KMS-11 (cell line): ENCODE data around the gene SGTA.
"Not testable (repeated sequence)": the region's sequence is repeated elsewhere in the genome, so short reads cannot be mapped to it uniquely, and the experiment has no call there.

Experiments
- H2AFZ ChIP-seq: fragments of 200-600 bp; sonication (generic); 2 replicates; pipeline ENCODE4 v1.6.1; 2016; ENCODE audit warnings: antibody characterized with exemption, mixed run types, low read depth
- H3K27ac ChIP-seq: fragments of 200-600 bp; sonication (generic); 2 replicates; pipeline ENCODE4 v1.6.1; 2016; ENCODE audit warnings: mild to moderate bottlenecking, mixed run types
- H3K27me3 ChIP-seq: fragments of 200-600 bp; sonication (generic); 2 replicates; pipeline ENCODE4 v1.6.1; 2017; ENCODE audit warnings: mild to moderate bottlenecking, low read depth, mixed run types, moderate library complexity; ENCODE audit not compliant: insufficient read depth
- H3K36me3 ChIP-seq: fragments of 200-600 bp; sonication (generic); 2 replicates; pipeline ENCODE4 v1.6.1; 2017; ENCODE audit warnings: mild to moderate bottlenecking, mixed run types; ENCODE audit not compliant: insufficient read depth
- H3K4me1 ChIP-seq: fragments of 200-600 bp; sonication (generic); 2 replicates; pipeline ENCODE4 v1.6.1; 2016; ENCODE audit warnings: mild to moderate bottlenecking, low read depth, mixed run types; ENCODE audit not compliant: poor library complexity, severe bottlenecking
- H3K4me2 ChIP-seq: fragments of 200-600 bp; sonication (generic); 2 replicates; pipeline ENCODE4 v1.7.0; 2016; ENCODE audit warnings: mild to moderate bottlenecking, mixed run types
- H3K4me3 ChIP-seq: fragments of 200-600 bp; sonication (generic); IDR thresholded peaks from 2 replicates; pipeline ENCODE4 v1.6.1; 2017; ENCODE audit warnings: low read depth, low read length, mixed read lengths; ENCODE audit not compliant: insufficient read depth
- H3K79me2 ChIP-seq: fragments of 200-600 bp; sonication (generic); 2 replicates; pipeline ENCODE4 v1.6.1; 2016; ENCODE audit warnings: low read depth, mixed run types; ENCODE audit not compliant: insufficient read depth
- H3K9ac ChIP-seq: fragments of 200-600 bp; sonication (generic); 2 replicates; pipeline ENCODE4 v1.6.1; 2016; ENCODE audit warnings: mild to moderate bottlenecking, mixed run types
- H4K20me1 ChIP-seq: fragments of 200-600 bp; sonication (generic); 2 replicates; pipeline ENCODE4 v1.6.1; 2016; ENCODE audit warnings: mild to moderate bottlenecking, mixed run types; ENCODE audit not compliant: insufficient read depth
- CTCF ChIP-seq: fragments of 200-600 bp; sonication (generic); conservative IDR thresholded peaks from 2 replicates; pipeline ENCODE4 v1.6.1; 2017; ENCODE audit warnings: low read depth, mild to moderate bottlenecking, antibody characterized with exemption, low read length, moderate library complexity, mixed read lengths

SGTA gene

GRCh38 chr19:2823646-2824045 lies 40.6 kb upstream of the SGTA start:
- H3K27me3 ChIP-seq: no peaks in the 10 kb centered on the region
- no peak overlapping the region for H2AFZ ChIP-seq
- H3K27ac ChIP-seq: no peak overlapping the region
- no peak overlapping the region for H3K4me3 ChIP-seq
- no peak overlapping the region for H3K9ac ChIP-seq
- no peaks in the 10 kb centered on the region for H3K79me2 ChIP-seq
- H3K4me2 ChIP-seq: no peak overlapping the region
- H3K36me3 ChIP-seq: no peaks in the 10 kb centered on the region
- peaks cover 3% of the 10 kb centered on the region for H3K4me1 ChIP-seq
- H4K20me1 ChIP-seq: no peaks in the 10 kb centered on the region
- TF ChIP-seq CTCF: no peak

- no peak overlapping the region for H2AFZ ChIP-seq
Observed at GRCh38 chr19:2822846-2823245, 39.8 kb upstream of the SGTA start.

GRCh38 chr19:2820112-2820702 lies 37.1 kb upstream of the SGTA start:
- H3K36me3 ChIP-seq: no peaks in the 10 kb centered on the region
- H3K79me2 ChIP-seq: no peaks in the 10 kb centered on the region
- peaks cover 3% of the 10 kb centered on the region for H3K4me1 ChIP-seq
- H4K20me1 ChIP-seq: no peaks in the 10 kb centered on the region
- H3K4me2 ChIP-seq: peak overlapping the region; percentile 71
- H3K4me3 ChIP-seq: no peak overlapping the region
- no peak for TF ChIP-seq CTCF
- H3K27me3 ChIP-seq: no peaks in the 10 kb centered on the region
- H2AFZ ChIP-seq: peak overlapping the region; percentile 67
- no peak overlapping the region for H3K27ac ChIP-seq
- H3K9ac ChIP-seq: peak overlapping the region; percentile 15; the same call in 1 of the 2 replicates

More at GRCh38 chr19:2822846-2823245, 39.8 kb upstream of the SGTA start:
- Histone ChIP-seq H3K4me2 (no peak overlapping the region), H3K9ac (no peak overlapping the region), H3K4me3 (no peak overlapping the region), H3K27me3 (no peaks in the 10 kb centered on the region), H4K20me1 (no peaks in the 10 kb centered on the region), H3K79me2 (no peaks in the 10 kb centered on the region), H3K36me3 (no peaks in the 10 kb centered on the region), H3K27ac (no peak overlapping the region), H3K4me1 (peaks cover 3% of the 10 kb centered on the region)
- TF ChIP-seq CTCF: no peak

- H4K20me1 ChIP-seq: no peaks in the 10 kb centered on the region
- H3K4me1 ChIP-seq: peaks cover 3% of the 10 kb centered on the region
- H3K36me3 ChIP-seq: no peaks in the 10 kb centered on the region
- peak within 1 kb of the TSS; percentile 71 for H3K4me2 ChIP-seq
- peak within 1 kb of the TSS; percentile 15; the same call in 1 of the 2 replicates for H3K9ac ChIP-seq
- no peak within 1 kb of the TSS for H3K4me3 ChIP-seq
- H2AFZ ChIP-seq: peak within 1 kb of the TSS; percentile 67
- peak; percentile 81 for TF ChIP-seq CTCF
- H3K79me2 ChIP-seq: no peaks in the 10 kb centered on the region
- no peaks in the 10 kb centered on the region for H3K27me3 ChIP-seq
- H3K27ac ChIP-seq: no peak within 1 kb of the TSS
Observed at GRCh38 chr19:2819540-2820111, 36.6 kb upstream of the SGTA start, which contains the start of gene ZNF554. ZNF554 (plus strand) TSS chr19:2819868; CDS start chr19:2820072, 204 bp downstream.

GRCh38 chr19:2817237-2817829 lies 34.3 kb upstream of the SGTA start:
- not testable (repeated sequence) for H4K20me1 ChIP-seq, H3K9ac ChIP-seq, H3K79me2 ChIP-seq, H3K27ac ChIP-seq, H2AFZ ChIP-seq, H3K4me2 ChIP-seq, H3K4me1 ChIP-seq, H3K4me3 ChIP-seq, H3K27me3 ChIP-seq, H3K36me3 ChIP-seq
